GM18517 (cell line): Measurements from ENCODE around the gene GUCA2A.

ENCODE experiments used
- ATAC-seq: cut with Tn5 transposase; IDR thresholded peaks from one replicate; pipeline ENCODE4 v1.9.1; 2021; ENCODE audit warnings: mild to moderate bottlenecking, moderate library complexity; ENCODE audit not compliant: unreplicated experiment

GUCA2A gene

GRCh38 chr1:42177541-42177981 lies 13.0 kb upstream of the GUCA2A start:
- no peak for ATAC-seq

GRCh38 chr1:42176902-42177519 lies 12.5 kb upstream of the GUCA2A start:
- no peak for ATAC-seq

GRCh38 chr1:42175314-42176054 lies 10.9 kb upstream of the GUCA2A start:
- no peak for ATAC-seq

GRCh38 chr1:42173961-42174735 lies 9.6 kb upstream of the GUCA2A start:
- ATAC-seq = no peak

DNA sequence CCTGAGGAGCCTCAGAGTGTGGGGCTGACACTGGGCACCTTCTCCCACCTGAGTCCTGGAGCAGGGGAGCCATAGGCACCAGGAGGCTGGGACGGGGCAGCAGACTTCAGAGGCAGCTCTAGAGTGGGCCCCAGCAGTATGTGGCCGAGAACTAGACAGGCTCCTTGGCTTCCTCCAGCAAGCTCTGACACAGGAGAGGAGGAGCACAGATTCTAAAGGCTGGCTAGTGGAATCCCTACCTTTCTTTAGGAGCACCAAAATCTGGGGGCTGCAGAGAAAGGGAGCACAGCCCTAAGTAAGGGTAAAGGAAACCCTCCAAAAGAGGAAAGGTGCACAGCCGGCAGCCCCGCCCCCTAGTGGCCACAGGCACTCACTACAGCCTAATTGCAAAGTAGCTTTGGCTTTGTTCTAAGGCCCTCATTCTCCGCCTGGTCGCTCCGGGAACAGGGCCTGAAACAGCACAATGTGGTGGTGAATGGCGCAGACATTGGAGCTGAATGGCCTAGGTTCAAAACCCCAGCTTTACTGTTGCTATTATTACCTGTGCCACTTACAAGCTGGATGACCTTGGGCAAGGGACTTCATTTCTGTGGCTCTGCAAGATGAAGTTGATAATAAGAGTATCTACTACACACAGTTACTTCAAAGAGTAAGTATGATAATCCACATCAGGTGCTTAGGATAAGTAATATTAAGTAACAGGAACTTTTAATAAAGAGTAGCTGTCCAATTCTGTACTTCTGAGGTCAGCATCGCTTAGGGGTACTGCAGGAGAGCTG lies 8.8 kb upstream of the GUCA2A start:
- no peak for ATAC-seq

DNA sequence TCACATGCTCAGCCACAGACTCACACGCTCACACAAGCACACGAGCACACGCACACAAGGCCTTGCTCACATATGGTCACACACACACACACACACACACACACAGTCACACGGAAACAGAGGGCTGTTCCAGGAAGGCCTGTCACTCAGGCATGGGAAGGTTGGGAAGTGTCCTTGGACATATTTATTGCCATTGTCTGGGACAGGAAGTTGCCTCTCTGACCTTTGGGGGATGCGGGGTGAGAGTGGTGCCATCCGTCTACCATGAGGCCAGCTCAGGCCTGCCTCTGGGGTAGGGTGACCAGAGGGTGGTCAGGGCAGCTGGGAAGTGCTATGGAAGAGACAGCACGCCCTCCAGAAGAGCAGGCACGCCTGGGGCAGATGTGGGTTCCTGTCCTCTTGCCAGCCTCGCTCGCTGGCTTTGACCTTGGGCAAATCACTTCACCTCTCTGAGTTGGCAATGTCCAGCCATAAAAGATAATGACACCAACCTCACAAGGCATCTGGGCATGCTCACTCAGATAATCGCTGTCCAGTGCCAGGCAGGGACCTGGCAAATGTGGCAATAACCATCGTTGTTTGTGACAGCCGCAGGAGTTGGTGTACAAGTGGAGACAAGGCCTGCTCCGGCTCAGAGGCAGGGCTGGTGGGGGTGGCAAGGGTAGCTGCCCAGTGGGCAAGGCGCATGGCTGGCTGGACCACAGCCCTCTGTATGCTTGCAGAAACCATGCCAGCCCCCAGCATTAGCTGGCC lies 8.0 kb upstream of the GUCA2A start:
- no peak for ATAC-seq

DNA sequence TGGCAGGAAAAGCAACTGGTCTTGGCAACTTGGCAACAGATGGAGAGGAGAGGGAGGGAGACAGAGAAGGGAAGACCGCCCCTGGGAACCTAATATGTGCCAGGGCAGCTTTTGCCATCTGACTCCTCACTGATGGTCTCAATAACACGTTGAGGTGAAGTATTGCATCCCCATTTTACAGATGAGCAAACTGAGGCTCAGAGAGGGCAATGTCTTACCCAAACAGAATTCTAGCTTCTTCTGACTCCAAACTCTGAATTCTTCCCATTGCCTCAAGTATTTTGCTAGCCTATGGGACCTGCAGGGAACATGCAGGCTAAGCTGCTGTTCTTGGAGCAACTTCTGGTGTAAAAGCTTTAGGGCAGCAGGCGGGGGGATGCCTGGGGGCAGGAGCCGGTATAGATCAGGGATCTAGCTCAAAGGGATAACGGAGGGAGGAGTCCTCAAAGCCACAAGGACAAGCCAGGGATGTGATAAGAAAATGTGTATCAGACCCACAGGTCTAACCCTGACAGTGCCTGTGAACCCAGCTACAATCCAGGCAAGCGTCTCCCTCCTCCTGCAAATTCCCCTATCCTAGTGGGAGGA lies 7.2 kb upstream of the GUCA2A start:
- no peak for ATAC-seq

- ATAC-seq = no peak
These were observed 6.5 kb upstream of the GUCA2A start for GRCh38 chr1:42170779-42171621.

DNA sequence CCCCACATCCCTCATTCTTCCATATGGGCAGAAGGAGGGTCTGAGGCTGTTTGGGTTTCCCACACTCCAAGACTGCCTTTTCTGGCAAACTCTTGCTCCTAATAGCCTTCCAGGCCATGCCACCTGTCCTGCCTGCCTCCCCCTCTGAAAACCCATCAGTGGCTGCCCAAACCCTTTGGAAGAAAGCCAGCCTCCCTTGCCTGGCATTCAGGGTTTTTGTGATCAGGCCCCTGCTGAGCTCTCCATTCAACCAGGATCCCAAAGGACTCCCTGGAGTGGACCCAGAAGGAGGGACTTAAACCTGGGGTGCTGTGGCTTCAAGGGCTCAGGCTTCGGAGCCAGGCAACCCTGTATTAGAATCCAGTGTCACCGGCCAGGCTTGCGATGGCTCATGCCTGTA lies 4.2 kb upstream of the GUCA2A start:
- no peak for ATAC-seq

GRCh38 chr1:42168391-42168670 lies 3.8 kb upstream of the GUCA2A start:
- no peak for ATAC-seq

DNA sequence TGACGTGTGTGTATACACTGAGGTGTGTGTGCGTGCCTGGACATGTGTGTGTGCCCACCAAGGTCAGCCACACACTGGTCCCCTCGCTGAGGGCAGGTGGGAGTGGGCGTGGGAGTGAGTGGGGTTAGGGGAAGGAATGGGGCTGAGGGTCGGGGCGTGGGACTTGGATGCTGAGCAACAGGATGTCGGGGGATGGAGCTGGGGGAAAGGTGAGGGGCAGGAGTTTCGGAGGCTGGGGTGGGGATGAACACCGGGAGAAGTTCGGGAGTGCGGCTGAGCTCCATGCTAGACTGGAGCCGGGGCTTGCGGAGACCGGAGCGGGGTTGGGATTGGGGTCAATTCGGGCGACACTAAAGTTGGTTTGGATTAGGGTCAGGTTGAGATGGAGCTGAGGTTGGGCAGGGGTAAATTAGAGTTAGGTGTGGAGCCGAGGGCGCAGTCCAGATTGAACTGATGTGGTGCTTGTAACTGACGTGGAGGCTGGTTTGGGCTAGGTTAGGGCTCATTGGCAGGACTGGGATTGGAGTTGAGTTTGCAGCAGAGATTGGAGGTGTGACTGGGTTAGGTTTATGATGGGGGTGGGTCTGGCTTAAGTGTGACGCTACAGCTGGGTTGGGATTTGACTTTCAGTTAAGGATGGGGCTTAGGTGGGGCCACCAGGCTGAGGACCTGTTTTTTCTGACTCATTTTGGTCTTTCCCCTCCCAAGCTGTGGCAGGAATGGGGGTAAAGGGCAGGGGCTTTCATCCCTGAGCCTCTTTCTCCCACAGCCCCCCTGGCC lies 3.3 kb upstream of the GUCA2A start:
- ATAC-seq = no peak

DNA sequence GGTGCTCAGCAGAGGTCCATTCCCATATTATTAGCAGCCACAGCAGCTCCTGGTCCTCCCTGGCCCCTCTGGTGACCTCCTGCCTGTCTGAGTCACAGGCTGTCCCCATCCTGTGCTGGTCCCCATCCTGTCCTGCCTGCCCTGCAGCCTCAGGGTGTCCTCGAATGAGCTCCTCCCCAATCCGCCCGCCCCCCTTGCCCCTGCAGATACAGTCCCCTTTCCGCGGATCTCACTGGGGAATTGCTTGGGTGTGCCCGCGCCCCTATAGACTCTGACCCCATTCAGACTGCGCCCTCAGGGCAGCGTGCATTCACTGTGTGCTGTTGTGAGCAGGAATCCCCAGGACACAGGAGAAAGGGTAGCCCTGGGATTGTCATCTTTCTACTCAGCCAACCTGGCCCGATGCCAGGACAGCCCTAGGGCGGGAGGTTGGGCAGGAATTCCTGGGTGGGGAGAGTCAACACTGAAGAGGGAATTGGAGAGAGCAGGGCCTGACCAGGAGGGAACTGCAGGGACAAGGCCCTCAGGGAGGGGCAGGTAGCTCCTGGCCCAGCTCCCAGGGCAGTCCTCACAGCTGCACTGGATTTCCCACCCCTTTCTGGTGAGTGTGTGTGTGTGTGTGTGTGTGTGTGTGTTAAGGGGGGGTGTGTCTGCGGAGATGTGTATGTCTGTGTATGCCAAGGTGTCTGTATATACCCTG lies 1.1 kb upstream of the GUCA2A start:
- ATAC-seq = no peak

- ATAC-seq = no peak
These were observed 725 bp downstream of the GUCA2A start for GRCh38 chr1:42163536-42164503.

- no peak for ATAC-seq
These were observed 1.4 kb downstream of the GUCA2A start for GRCh38 chr1:42163114-42163513.

DNA sequence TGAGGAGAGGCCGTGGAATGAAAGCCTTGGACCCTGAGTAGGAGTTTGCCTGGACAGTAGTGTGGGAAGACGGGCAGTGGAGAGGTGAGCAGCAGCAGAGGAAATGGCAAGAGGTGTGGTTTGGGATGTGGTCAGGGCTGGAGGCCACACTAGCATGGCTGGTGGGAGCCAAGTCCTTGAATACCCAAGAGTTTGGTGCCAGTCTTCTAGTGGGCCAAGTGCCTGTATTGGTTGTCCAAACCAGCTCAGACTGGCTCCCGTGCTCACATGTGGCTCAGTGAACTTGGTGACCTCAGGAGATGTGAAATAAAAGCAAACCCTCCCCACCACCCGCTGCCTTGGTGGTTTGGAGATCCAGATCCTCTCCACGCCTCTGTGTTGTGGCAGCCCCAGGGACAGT lies 2.4 kb downstream of the GUCA2A start:
- no peak for ATAC-seq

GRCh38 chr1:42158189-42158588 lies 6.4 kb downstream of the GUCA2A start:
- no peak for ATAC-seq

GRCh38 chr1:42157667-42158066 lies 6.9 kb downstream of the GUCA2A start:
- no peak for ATAC-seq
